Activated T-helper 17 cell treated with anti-CD3 and anti-CD28 coated beads, Interleukin-2, amount 50 U/mL, for 72 hours (primary cell): Measurements from ENCODE around the gene TLR5. TPM values are rescaled to one million over a fixed set of nuclear protein-coding genes. Genes with fewer than 3 reads are reported as not detected.
A peak's percentile ranks its signal among the peaks of the same experiment; 100 is the strongest.

Source experiments
- ATAC-seq: fragments of 150-1000 bp; cut with Tn5 transposase; replicated peaks from 2 replicates; pipeline ENCODE4 v1.10.0; 2021; ENCODE audit warnings: mild to moderate bottlenecking, moderate library complexity
- H3K27ac Mint-ChIP-seq: one replicate; pipeline ENCODE4 v1.8.0; 2022; ENCODE audit warnings: mixed read lengths
- H3K27me3 Mint-ChIP-seq: one replicate; pipeline ENCODE4 v1.8.0; 2022; ENCODE audit warnings: mixed read lengths
- H3K36me3 Mint-ChIP-seq: one replicate; pipeline ENCODE4 v1.8.0; 2022; ENCODE audit warnings: low read depth, mild to moderate bottlenecking, mixed read lengths
- H3K4me1 Mint-ChIP-seq: one replicate; pipeline ENCODE4 v1.8.0; 2022; ENCODE audit warnings: mixed read lengths
- H3K4me3 Mint-ChIP-seq: one replicate; pipeline ENCODE4 v1.8.0; 2022; ENCODE audit warnings: mild to moderate bottlenecking, mixed read lengths
- H3K9me3 Mint-ChIP-seq: one replicate; pipeline ENCODE4 v1.8.0; 2022; ENCODE audit warnings: mixed read lengths
- total RNA-seq, 2 donors: library from RNA; stranded (reverse); gene quantifications; one replicate each; pipeline ENCODE4 v1.2.3, GENCODE V29; 2022

Gene TLR5
- total RNA-seq, 2 donors from 2014 or later, result 0.34 TPM; not detected in 1

DNA sequence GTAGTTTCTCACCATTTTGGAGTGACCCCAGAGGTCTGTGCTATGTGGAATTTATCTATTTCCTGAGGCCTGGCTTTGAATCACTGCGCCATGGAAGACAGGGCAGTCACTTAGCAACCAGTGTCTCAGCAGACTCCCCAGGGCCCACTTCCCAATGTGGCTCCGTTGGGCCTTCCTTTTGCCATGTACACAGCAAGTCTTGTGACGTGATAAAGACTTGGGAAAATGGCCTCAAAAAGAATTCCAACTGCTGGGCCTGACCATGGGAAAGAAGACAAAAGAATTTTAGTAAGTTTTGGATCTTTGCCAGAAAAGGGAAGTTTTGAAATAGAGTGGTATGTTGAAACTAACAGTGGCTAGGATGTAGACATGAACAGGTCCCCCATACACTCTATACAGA is 36.2 kb downstream of the TLR5 start:
- H3K27me3 Mint-ChIP-seq, result peaks cover 3% of the 10 kb centered on the region
- H3K27ac Mint-ChIP-seq, result no peak overlapping the region
- no peak for ATAC-seq
- H3K9me3 Mint-ChIP-seq, result no peaks in the 10 kb centered on the region
- H3K4me3 Mint-ChIP-seq, result no peak overlapping the region
- no peaks in the 10 kb centered on the region for H3K36me3 Mint-ChIP-seq
- H3K4me1 Mint-ChIP-seq, result no peaks in the 10 kb centered on the region

DNA sequence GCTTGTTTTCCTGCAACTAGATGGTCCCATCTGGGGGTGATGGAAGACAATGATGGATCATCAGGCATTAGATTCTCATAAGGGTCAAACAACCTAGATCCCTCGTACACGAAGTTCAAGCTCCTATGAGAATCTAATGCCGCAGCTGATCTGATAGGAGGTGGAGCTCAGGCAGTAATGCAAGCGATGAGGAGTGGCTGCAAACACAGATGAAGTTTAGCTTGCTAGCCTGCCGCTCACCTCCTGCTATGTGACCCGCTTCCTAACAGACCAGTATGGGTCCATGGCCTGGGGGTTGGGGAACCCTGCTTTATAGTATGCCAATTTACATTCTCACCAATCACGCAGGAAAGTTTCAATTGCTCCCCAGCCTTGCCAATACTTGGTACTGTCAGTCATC is 37.5 kb downstream of the TLR5 start:
- peaks cover 3% of the 10 kb centered on the region for H3K27me3 Mint-ChIP-seq
- H3K4me1 Mint-ChIP-seq, result no peaks in the 10 kb centered on the region
- H3K36me3 Mint-ChIP-seq, result no peaks in the 10 kb centered on the region
- H3K4me3 Mint-ChIP-seq, result no peak overlapping the region
- no peak overlapping the region for H3K27ac Mint-ChIP-seq
- no peak for ATAC-seq
- no peaks in the 10 kb centered on the region for H3K9me3 Mint-ChIP-seq

DNA sequence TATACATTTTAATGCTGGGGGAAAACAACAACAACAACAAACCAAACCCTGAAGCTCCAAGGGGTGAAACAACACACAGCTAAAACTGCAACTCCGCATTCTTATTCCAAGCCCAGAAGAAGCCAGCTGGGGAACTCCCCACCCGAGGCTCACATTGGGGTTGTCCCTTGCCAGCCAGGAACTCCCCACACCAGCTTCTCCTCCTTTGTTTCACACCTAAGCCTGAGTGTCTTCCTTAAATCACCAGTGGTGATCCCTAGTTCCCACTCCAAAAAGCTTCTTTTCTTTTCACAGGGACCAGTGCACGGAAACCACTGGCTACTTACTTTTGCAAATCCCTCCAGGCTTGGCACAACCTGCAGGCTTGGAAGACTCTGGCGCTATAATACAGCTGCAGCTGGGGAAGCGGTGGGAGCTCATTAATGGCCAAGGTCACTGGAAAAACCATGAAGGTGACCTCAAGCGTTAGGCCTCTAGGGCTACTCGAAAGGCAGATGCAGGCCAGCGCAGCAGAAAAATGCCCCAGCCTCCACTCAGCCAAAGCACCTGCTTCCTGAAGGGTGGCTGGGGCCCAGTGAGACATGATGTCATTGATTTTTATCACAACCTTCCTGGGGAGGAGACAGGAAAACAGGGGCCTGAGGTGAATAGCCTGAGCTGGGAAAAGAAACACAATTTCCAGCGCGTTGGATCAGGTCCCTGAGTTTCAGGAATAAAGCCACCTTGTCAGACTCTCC is 40.1 kb downstream of the TLR5 start:
- Mint-ChIP-seq H3K36me3 (no peaks in the 10 kb centered on the region), H3K27ac (no peak overlapping the region), H3K4me3 (no peak overlapping the region), H3K9me3 (peaks cover 11% of the 10 kb centered on the region), H3K4me1 (no peaks in the 10 kb centered on the region), H3K27me3 (peaks cover 9% of the 10 kb centered on the region)
- ATAC-seq, result no peak

DNA sequence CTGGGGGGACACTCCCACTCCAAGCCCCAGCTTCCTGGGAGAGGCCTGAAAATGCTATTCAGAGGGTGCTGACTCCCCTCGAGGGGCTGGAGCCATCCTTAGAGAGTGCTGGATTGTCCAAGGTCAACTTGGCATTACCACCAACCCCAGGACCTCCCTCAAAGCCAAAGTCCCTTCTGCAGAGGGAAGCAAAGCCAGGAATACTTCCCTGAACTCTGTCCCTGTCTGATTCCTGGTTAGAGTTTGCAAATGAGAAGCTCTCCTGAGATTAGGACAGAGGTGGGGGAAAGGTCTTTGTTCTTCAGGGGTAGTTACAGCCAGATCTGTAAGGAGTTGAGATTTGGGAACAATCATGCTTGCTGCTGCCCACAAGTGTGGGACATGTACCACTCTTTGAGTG is 45.3 kb downstream of the TLR5 start:
- H3K9me3 Mint-ChIP-seq, result peaks cover 11% of the 10 kb centered on the region
- no peaks in the 10 kb centered on the region for H3K36me3 Mint-ChIP-seq
- no peak overlapping the region for H3K4me3 Mint-ChIP-seq
- ATAC-seq, result no peak
- H3K4me1 Mint-ChIP-seq, result no peaks in the 10 kb centered on the region
- no peak overlapping the region for H3K27ac Mint-ChIP-seq
- H3K27me3 Mint-ChIP-seq, result peaks cover 9% of the 10 kb centered on the region

DNA sequence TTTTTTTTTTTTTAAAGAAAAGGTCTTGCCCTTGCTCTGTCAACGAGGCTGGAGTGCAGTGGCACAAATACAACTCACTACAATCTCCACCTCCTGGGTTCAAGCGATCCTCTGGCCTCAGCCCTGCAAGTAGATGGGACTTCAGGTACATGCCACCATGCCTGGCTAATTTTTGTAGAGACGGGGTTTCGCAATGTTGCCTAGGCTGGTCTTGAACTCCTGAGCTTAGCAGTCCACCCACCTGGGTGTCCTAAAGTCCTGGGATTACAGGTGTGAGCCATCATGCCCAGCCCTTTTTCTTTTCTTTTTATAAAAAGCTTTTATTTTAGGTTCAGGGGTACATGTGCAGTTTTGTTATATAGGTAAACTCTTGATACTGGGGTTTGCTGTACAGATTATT is 47.2 kb downstream of the TLR5 start:
- H3K4me3 Mint-ChIP-seq, result no peak overlapping the region
- ATAC-seq, result no peak
- H3K27ac Mint-ChIP-seq, result no peak overlapping the region
- H3K27me3 Mint-ChIP-seq, result peaks cover 9% of the 10 kb centered on the region
- H3K9me3 Mint-ChIP-seq, result peaks cover 11% of the 10 kb centered on the region
- H3K36me3 Mint-ChIP-seq, result no peaks in the 10 kb centered on the region
- no peaks in the 10 kb centered on the region for H3K4me1 Mint-ChIP-seq

DNA sequence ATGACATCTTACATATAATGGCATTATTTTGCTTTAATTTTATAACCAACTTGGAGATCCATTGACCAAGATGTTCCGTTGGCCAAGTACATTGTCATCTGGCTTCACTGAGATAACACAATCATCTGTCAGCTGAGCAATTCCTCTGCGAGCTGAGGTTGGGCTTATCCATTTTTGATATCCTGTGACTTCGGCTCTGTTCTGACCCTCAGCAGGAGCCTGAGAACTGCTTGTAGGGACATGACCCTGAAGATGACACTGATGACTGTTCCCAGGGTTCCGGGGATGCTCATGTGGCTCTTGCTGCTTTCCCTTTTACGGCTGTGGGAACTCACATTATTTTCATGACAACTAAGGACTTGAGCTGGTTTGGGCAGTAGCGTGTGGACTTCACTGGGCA is 51.2 kb downstream of the TLR5 start:
- no peaks in the 10 kb centered on the region for H3K36me3 Mint-ChIP-seq
- H3K9me3 Mint-ChIP-seq, result no peaks in the 10 kb centered on the region
- no peaks in the 10 kb centered on the region for H3K27me3 Mint-ChIP-seq
- no peak for ATAC-seq
- no peak overlapping the region for H3K4me3 Mint-ChIP-seq
- no peak overlapping the region for H3K27ac Mint-ChIP-seq
- no peaks in the 10 kb centered on the region for H3K4me1 Mint-ChIP-seq

DNA sequence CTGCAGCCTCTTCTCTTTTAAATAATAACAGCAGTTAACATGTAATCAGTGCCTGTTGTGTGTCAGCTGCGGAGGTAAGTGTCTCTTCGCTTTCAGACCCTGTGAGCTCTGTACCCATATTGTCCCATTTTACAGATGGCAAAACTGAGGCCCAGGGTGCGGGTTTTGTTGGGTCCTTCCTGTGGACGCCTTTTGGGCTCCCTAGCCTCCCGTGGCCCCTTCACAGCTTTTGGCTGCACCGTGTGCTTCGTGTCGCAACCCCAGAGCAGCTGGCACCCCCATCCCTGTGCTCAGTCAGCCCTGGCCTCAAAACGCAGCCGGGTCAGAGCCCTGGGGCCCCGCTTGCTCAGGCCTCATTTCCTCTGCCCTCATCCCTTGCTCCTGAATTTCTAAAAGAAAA is 53.8 kb downstream of the TLR5 start:
- Mint-ChIP-seq H3K4me3 (no peak overlapping the region), H3K36me3 (no peaks in the 10 kb centered on the region), H3K27ac (no peak overlapping the region), H3K27me3 (no peaks in the 10 kb centered on the region), H3K9me3 (no peaks in the 10 kb centered on the region), H3K4me1 (no peaks in the 10 kb centered on the region)
- ATAC-seq, result no peak

DNA sequence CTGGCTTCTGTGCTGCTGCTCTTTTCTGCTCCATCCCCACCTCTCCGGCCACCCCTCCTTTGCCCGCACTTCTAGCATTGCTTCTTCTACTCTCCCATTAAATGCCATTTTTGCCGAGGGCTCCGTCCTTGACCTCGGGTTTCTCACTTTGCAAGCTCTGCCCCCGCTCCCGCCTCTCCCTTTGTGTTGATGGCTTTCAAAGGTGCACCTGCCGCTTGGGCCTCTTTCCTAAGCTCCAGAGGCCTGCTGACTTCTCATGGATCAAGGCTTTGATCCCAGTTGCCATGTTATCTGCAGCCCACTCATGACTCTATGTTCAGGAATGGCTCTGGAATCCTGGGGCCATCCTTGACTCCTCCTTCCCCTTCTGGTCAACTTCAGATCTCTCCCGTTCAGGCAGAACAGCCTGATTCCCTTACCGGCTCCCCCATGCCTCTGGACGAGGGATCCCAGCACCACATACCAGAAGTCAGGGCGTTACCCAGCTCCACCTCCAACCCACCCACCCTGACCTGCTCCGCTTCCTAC is 54.3 kb downstream of the TLR5 start:
- no peak overlapping the region for H3K4me3 Mint-ChIP-seq
- no peaks in the 10 kb centered on the region for H3K9me3 Mint-ChIP-seq
- ATAC-seq, result no peak
- no peaks in the 10 kb centered on the region for H3K4me1 Mint-ChIP-seq
- no peaks in the 10 kb centered on the region for H3K27me3 Mint-ChIP-seq
- H3K27ac Mint-ChIP-seq, result no peak overlapping the region
- no peaks in the 10 kb centered on the region for H3K36me3 Mint-ChIP-seq

DNA sequence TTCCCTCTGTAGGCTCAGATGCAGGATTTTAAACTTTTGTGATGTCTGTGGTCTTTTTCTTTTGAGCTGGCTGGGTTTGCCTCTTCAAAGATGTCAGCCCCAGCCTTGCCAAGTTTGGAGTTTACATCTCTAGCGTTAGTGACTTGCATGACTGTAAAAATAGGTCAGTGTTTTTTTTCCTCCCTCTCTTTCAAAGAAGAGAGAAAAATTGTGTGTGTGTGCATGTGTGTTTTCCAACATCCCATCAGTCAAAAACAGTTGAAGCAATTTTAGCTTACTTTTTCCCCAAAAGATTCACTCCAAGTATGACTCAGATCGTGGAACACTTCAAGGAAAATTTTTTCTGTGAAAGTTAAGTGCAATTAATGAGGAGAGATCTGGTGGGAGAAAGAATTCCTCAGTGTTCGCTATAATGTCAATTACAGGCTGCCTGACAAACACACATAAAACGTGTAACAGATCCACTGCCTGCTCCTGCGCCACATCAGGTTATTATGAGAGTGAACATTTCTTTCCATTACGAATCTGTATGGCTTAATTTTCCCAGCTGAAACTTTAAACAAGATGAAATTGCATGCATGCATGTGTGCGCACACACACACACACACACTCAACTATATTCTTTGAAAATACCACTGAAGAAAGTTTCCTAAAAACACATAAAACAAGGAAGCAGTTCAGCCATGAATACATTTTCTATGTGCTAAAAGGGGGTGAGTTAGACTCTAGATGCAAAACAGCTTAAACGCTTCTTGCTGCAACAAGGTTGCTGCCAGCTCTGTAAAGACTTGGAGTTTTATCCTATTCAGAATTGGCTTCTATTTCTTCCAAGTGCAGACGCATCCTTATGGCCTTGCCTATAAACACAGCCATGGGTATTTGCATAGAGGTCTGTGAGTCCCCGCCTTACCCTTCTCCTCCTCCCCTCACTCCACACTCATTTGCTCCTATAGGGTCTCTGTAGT is 55.5 kb downstream of the TLR5 start:
- Mint-ChIP-seq H3K27me3 (no peaks in the 10 kb centered on the region), H3K4me1 (no peaks in the 10 kb centered on the region), H3K27ac (no peak overlapping the region), H3K9me3 (no peaks in the 10 kb centered on the region), H3K4me3 (no peak overlapping the region), H3K36me3 (no peaks in the 10 kb centered on the region)
- ATAC-seq, result no peak

DNA sequence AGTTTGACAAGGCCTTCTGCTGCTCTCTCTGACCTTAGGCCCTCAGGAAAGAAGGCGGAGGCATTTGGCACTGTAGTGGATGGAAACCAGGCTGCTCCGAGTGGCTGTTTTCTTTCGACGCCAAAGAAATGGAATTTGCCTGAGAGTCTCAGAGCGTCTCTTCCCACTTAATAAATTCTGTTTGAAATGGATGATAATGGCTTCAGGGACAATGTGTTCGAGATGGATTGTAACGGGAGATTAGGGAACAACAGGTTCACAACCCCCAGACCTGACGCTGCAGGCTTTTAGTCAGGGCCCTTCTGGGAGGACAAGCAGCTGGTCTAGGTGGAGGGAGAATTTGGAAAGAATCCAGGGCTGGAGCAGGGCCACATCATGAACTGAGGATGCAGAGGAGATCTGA is 58.6 kb downstream of the TLR5 start:
- Mint-ChIP-seq H3K9me3 (no peaks in the 10 kb centered on the region), H3K4me3 (no peak overlapping the region), H3K4me1 (no peaks in the 10 kb centered on the region), H3K27ac (no peak overlapping the region), H3K27me3 (no peaks in the 10 kb centered on the region), H3K36me3 (no peaks in the 10 kb centered on the region)
- ATAC-seq, result no peak

DNA sequence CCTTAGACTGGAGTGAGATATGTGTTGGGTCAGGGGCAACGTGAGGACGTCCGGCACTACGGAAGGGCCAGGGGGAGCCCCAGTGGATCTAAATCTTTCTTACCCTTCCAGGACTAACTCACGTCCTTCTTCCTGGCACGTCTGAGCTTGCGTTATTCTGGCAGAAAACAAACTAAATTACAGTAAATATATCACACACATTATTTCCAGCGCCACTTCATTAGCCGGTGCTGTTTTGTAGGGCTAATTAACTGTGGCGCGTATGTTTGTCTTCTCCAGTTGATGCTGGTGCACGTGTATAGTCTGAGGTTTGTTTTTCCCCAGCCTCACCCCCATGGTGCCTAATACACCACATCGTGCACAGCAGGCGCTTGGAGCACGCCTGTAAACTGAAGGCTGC is 59.2 kb downstream of the TLR5 start:
- no peaks in the 10 kb centered on the region for H3K9me3 Mint-ChIP-seq

DNA sequence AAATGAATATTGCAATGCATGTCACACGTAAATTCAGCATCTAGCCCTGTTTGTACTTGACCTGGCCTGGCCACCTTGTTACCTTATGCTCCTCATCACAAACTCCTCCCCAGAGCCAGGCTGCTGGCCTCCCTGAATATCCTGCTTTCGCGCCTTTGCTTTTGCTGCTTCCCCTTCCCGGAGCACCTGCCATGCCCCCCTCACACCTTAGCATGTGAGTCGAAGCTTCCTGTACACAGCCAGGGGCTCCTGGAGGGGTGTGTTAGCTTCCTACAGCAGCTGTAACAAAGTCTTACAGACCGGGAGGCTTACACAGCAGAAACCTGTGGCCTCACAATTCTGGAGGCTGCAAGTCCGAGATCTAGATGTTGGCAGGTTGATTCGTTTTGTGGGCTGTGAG is 60.1 kb downstream of the TLR5 start:
- Mint-ChIP-seq H3K9me3 (no peaks in the 10 kb centered on the region), H3K36me3 (no peaks in the 10 kb centered on the region), H3K27me3 (no peaks in the 10 kb centered on the region), H3K4me1 (no peaks in the 10 kb centered on the region), H3K27ac (no peak overlapping the region), H3K4me3 (no peak overlapping the region)
- no peak for ATAC-seq

More for the DNA sequence above, 59.2 kb downstream of the TLR5 start:
- H3K4me1 Mint-ChIP-seq, result no peaks in the 10 kb centered on the region
- no peaks in the 10 kb centered on the region for H3K36me3 Mint-ChIP-seq
- no peak overlapping the region for H3K4me3 Mint-ChIP-seq
- H3K27ac Mint-ChIP-seq, result no peak overlapping the region
- no peak for ATAC-seq
- H3K27me3 Mint-ChIP-seq, result no peaks in the 10 kb centered on the region

DNA sequence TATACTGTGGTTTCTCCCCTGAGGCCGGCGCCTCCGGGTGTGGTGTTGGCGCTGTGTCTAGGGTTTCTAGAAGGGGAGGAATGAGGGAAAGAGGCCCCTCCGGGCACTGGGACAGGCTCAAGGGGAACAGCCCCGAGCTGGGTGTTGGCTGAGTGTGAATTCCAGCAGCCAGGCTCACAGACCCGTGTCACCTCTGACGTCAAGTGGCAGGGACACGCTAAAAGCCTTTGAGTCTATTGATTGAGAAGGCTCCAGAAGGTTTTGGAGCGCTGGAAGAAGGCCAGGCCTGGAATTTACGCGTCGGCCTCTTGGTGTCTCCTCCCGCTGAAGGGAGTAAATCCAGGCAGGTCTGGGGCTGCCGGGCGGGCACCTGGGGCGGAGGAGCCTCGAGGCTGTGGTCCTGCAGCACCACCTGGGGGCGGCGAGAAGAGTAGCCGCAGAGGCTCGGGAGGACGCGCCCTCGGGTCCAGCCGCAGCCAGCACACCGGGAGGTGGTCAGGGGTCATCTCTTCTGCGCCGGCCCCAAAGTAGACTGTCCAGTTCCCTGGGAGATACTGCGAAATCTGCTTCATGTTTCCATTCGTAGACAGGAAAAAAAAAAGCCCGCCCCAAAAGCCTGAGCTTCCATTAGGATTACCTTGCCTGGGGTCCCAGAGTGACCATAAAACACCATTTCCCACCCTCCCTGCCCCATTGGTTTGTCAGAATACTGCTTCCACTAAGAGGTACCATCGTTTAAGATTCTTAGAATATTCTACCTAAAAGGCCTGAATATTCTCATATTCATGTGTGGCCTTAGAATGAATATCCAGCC is 61.7 kb downstream of the TLR5 start:
- Mint-ChIP-seq H3K27me3 (peaks cover 3% of the 10 kb centered on the region), H3K27ac (peak overlapping the region; percentile 45), H3K4me3 (peak overlapping the region; percentile 44), H3K4me1 (no peaks in the 10 kb centered on the region), H3K36me3 (no peaks in the 10 kb centered on the region), H3K9me3 (no peaks in the 10 kb centered on the region)
- peak; percentile 91 for ATAC-seq

DNA sequence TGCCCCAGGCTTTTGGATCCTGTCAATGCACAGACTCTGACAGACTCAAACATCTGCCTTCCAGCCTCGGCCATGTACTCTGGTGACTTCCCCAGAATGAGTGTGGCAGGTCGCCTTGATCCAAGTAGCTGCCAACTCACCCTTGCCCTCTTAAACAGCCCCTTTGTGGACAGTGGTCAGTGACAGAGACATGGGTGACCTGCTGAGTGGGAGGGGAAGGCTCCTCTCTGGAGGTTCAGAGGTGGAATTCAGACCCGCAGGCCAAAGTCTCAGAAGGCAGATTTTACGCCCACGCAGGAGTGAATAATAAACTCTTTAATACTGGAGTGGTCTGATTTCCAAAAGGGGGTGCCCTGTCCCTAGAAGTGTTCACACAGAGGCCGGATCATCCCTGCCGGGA is 63.5 kb downstream of the TLR5 start:
- Mint-ChIP-seq H3K4me1 (no peaks in the 10 kb centered on the region), H3K27me3 (peaks cover 6% of the 10 kb centered on the region), H3K9me3 (no peaks in the 10 kb centered on the region), H3K4me3 (no peak overlapping the region), H3K36me3 (no peaks in the 10 kb centered on the region), H3K27ac (no peak overlapping the region)
- ATAC-seq, result no peak
